Measurements from ENCODE around the gene HK1. TPM values are rescaled to one million over a fixed set of nuclear protein-coding genes. Genes with fewer than 3 reads are reported as not detected.
"Not testable (repeated sequence)": the region's sequence is repeated elsewhere in the genome, so short reads cannot be mapped to it uniquely, and the experiment has no call there.

Gene HK1
- total RNA-seq, 2 donors from 2014 or later = 15.8 to 17.1 TPM

GRCh38 chr10:69276503-69276902 lies 1.8 kb upstream of the HK1 start:
- Histone ChIP-seq H3K9me3 (no peaks in the 10 kb centered on the region), H3K27me3 (no peaks in the 10 kb centered on the region), H3K27ac (no peak overlapping the region), H3K36me3 (replicated peaks in 1 of 2; ENCODE audit: insufficient read depth in 1 of 2, low read depth in 2 of 2) (no peaks in the 10 kb centered on the region), H3K4me1 (peaks cover 7% of the 10 kb centered on the region), H3K4me3 (no peak overlapping the region)
- no peak for ATAC-seq
- WGBS, 2 donors = 87 to 89% methylated on average over 6 of the region's 6 CpGs
- no peak for DNase-seq
- no peak for TF ChIP-seq POLR2A (IDR thresholded peaks at IDR 0.05)
- TF ChIP-seq CTCF (IDR thresholded peaks at IDR 0.05) = no peak
- intact Hi-C loops (cut with DNase I) = no loop called here

GRCh38 chr10:69279110-69279509 lies 814 bp downstream of the HK1 start:
- no peaks in the 10 kb centered on the region for H3K9me3 ChIP-seq
- no peaks in the 10 kb centered on the region for H3K27me3 ChIP-seq
- 61 to 69% methylated on average over 2 of the region's 2 CpGs for WGBS, 2 donors
- no peaks in the 10 kb centered on the region for H3K36me3 ChIP-seq (replicated peaks in 1 of 2; ENCODE audit: insufficient read depth in 1 of 2, low read depth in 2 of 2)
- peaks cover 7% of the 10 kb centered on the region for H3K4me1 ChIP-seq
- intact Hi-C loops (cut with DNase I) = no loop called here
- peak overlapping the region in 3 of 4 donors; percentile 49 to 80 (median 74) for H3K27ac ChIP-seq
- TF ChIP-seq POLR2A (IDR thresholded peaks at IDR 0.05) (no peak), CTCF (IDR thresholded peaks at IDR 0.05) (no peak)
- no peak overlapping the region for H3K4me3 ChIP-seq
- DNase-seq (no peak), ATAC-seq (no peak)

- no peaks in the 10 kb centered on the region for H3K36me3 ChIP-seq (replicated peaks in 1 of 2; ENCODE audit: insufficient read depth in 1 of 2, low read depth in 2 of 2)
- no peak overlapping the region for H3K27ac ChIP-seq
- H3K4me1 ChIP-seq = peaks cover 7% of the 10 kb centered on the region
- DNase-seq (no peak), ATAC-seq (no peak)
- no peaks in the 10 kb centered on the region for H3K27me3 ChIP-seq
- intact Hi-C loops (cut with DNase I) = no loop called here
- WGBS, 2 donors = 82% methylated on average over 8 of the region's 8 CpGs
- no peaks in the 10 kb centered on the region for H3K9me3 ChIP-seq
- no peak overlapping the region for H3K4me3 ChIP-seq
- TF ChIP-seq POLR2A (IDR thresholded peaks at IDR 0.05) = no peak
- TF ChIP-seq CTCF (IDR thresholded peaks at IDR 0.05) = no peak
Measured at GRCh38 chr10:69281507-69282413, 3.5 kb downstream of the HK1 start.

GRCh38 chr10:69284402-69284801 lies 6.1 kb downstream of the HK1 start:
- not testable (repeated sequence) for ATAC-seq; H3K36me3 ChIP-seq (replicated peaks in 1 of 2; ENCODE audit: insufficient read depth in 1 of 2, low read depth in 2 of 2); DNase-seq

GRCh38 chr10:69285699-69286098 lies 7.4 kb downstream of the HK1 start:
- no peaks in the 10 kb centered on the region for H3K4me1 ChIP-seq
- DNase-seq = no peak
- 58 to 65% methylated on average over 4 of the region's 4 CpGs for WGBS, 2 donors

More at GRCh38 chr10:69284402-69284801, 6.1 kb downstream of the HK1 start:
- intact Hi-C loops (cut with DNase I); H3K4me3 ChIP-seq; H3K27ac ChIP-seq; H3K4me1 ChIP-seq; H3K9me3 ChIP-seq; H3K27me3 ChIP-seq: not testable (repeated sequence)
- WGBS, 2 donors = 80 to 82% methylated on average over 6 of the region's 6 CpGs

More at GRCh38 chr10:69285699-69286098, 7.4 kb downstream of the HK1 start:
- no peaks in the 10 kb centered on the region for H3K36me3 ChIP-seq (replicated peaks in 1 of 2; ENCODE audit: insufficient read depth in 1 of 2, low read depth in 2 of 2)
- no peaks in the 10 kb centered on the region for H3K9me3 ChIP-seq
- no peaks in the 10 kb centered on the region for H3K27me3 ChIP-seq
- ATAC-seq = no peak
- H3K27ac ChIP-seq = no peak overlapping the region
- intact Hi-C loops (cut with DNase I) = no loop called here
- H3K4me3 ChIP-seq = no peak overlapping the region
- TF ChIP-seq CTCF (IDR thresholded peaks at IDR 0.05) = no peak
- no peak for TF ChIP-seq POLR2A (IDR thresholded peaks at IDR 0.05)
